OCI-LY3 (cell line): Measurements from ENCODE around the gene LILRA2.

Source experiments
- EZH2phosphoT487 ChIP-seq: fragments of 200-600 bp; shearing (Covaris generic); IDR thresholded peaks from 2 replicates; pipeline ENCODE4 v1.6.1; 2018; ENCODE audit warnings: antibody characterized with exemption, mixed run types, low read depth
- TF ChIP-seq, protein P1 (sequence below): fragments of 200-600, 300-600 bp; sonication (generic); IDR thresholded peaks from 2 replicates; pipeline ENCODE4 v1.5.1; 2014; ENCODE audit warnings: antibody characterized with exemption, low read length, low read depth

DNA sequence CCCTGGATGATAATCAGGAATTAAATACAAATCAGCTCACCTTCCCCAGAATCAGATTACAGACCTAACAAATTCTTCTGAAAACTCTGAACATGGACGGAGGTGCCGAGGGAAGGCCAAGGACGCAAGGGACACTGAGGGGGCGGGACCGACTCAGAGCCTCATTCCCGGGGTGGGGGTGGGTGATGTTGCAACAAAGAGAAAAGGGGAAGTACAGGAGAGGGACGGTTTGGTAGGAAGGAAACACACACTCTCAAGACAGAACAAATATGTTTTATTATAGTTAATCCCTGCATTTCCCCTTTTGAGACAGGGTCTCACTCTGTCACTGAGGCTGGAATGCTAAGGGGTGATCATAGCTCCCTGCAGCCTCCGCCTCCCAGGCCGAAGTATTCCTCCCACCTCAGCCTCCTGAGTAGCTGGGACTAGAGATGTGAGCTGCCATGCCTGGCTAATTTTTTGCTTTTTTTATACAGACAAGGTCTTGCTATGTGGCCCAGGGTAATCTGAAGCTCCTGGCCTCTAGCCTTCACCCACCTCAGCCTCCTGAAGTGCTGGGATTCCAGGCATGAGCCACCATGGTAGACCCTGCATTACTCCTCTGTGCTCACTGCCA, 786 bp upstream of the LILRA2 start:
- TF ChIP-seq, protein P1, sequence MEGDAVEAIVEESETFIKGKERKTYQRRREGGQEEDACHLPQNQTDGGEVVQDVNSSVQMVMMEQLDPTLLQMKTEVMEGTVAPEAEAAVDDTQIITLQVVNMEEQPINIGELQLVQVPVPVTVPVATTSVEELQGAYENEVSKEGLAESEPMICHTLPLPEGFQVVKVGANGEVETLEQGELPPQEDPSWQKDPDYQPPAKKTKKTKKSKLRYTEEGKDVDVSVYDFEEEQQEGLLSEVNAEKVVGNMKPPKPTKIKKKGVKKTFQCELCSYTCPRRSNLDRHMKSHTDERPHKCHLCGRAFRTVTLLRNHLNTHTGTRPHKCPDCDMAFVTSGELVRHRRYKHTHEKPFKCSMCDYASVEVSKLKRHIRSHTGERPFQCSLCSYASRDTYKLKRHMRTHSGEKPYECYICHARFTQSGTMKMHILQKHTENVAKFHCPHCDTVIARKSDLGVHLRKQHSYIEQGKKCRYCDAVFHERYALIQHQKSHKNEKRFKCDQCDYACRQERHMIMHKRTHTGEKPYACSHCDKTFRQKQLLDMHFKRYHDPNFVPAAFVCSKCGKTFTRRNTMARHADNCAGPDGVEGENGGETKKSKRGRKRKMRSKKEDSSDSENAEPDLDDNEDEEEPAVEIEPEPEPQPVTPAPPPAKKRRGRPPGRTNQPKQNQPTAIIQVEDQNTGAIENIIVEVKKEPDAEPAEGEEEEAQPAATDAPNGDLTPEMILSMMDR, result no peak
- TF ChIP-seq EZH2phosphoT487, result no peak
